GM12878 (cell line): Measurements from ENCODE around the gene TARS3. TPM values are rescaled to one million over a fixed set of nuclear protein-coding genes. Genes with fewer than 3 reads are reported as not detected.

Source experiments
- ATAC-seq: fragments of 200-7000 bp; cut with Tn5 transposase; 3 replicates; pipeline ENCODE4 v1.9.1; 2020; ENCODE audit warnings: mild to moderate bottlenecking, moderate library complexity
- BruUV-seq: library from RNA; stranded (reverse); fragments of 400-500 nt; replicated peaks from 2 replicates; lab custom pipeline; 2021; lab: Mats Ljungman, UMichigan
- CTCF ChIA-PET: fragments of 300-600 bp; sonication (Branson Sonifier 250); formaldehyde crosslinking; extraction: SDS; loops from one replicate; lab custom pipeline; 2021; ENCODE audit warnings: inconsistent platforms; lab: Yijun Ruan, JAX
- POLR2A ChIA-PET: fragments of 350-600 bp; formaldehyde crosslinking; extraction: SDS; loops from one replicate; lab custom pipeline; 2021; ENCODE audit warnings: inconsistent platforms; lab: Charles Lee
- RAD21 ChIA-PET: fragments of 300-600 bp; sonication (Branson Sonifier 250); formaldehyde crosslinking; loops from one replicate; lab custom pipeline; 2023; ENCODE audit warnings: antibody characterized with exemption; ENCODE audit not compliant: unreplicated experiment; lab: Charles Lee
- SMC1A ChIA-PET: fragments of 300-600 bp; sonication (Branson Sonifier 250); formaldehyde crosslinking; loops from one replicate; lab custom pipeline; 2023; ENCODE audit not compliant: unreplicated experiment, uncharacterized antibody; lab: Charles Lee
- DNase-seq: peaks from one replicate; pipeline ENCODE4 v3.0.0-alpha.2; 2011; ENCODE audit warnings: low read depth, low spot score
- FAIRE-seq: peaks from 3 replicates; lab custom pipeline; 2011; peaks lifted over from hg19 to GRCh38; lab: Jason Lieb, UNC
- H2AFZ ChIP-seq: 2 replicates; pipeline ENCODE4 v1.6.0; 2011; ENCODE audit warnings: low read depth, low read length, control low read depth; ENCODE audit not compliant: control insufficient read depth
- H3K27ac ChIP-seq: 2 replicates; pipeline ENCODE4 v1.5.1; 2011; ENCODE audit warnings: control low read depth; ENCODE audit not compliant: control insufficient read depth, insufficient read depth
- H3K27me3 ChIP-seq, 2 experiments: replicated peaks in 1 of 2; 2 replicates each; pipeline versions ENCODE4 v1.6.0 to v1.6.1; 2011; ENCODE audit warnings: low read length in 1 of 2; ENCODE audit not compliant: control insufficient read depth in 2 of 2, insufficient read depth in 2 of 2
- H3K36me3 ChIP-seq, 2 experiments: 2 replicates each; pipeline ENCODE4 v1.5.1; 2011; ENCODE audit warnings: low read length in 1 of 2; ENCODE audit not compliant: control insufficient read depth in 2 of 2, insufficient read depth in 2 of 2
- H3K4me1 ChIP-seq: 2 replicates; pipeline ENCODE4 v1.6.1; 2011; ENCODE audit warnings: mild to moderate bottlenecking, low read length, moderate library complexity, mixed read lengths; ENCODE audit not compliant: control insufficient read depth, insufficient read depth
- H3K4me2 ChIP-seq: 2 replicates; pipeline ENCODE4 v1.6.0; 2011; ENCODE audit warnings: control low read depth; ENCODE audit not compliant: control insufficient read depth, insufficient read depth
- H3K4me3 ChIP-seq: fragments of 200-600 bp; sonication (generic); 2 replicates; pipeline ENCODE4 v1.5.1; 2016
- H3K79me2 ChIP-seq: 2 replicates; pipeline ENCODE4 v1.6.0; 2011; ENCODE audit warnings: low read length; ENCODE audit not compliant: control insufficient read depth, insufficient read depth
- H3K9ac ChIP-seq: 2 replicates; pipeline ENCODE4 v1.8.0; 2011; ENCODE audit warnings: low read length, control low read depth, mixed read lengths; ENCODE audit not compliant: control insufficient read depth, insufficient read depth
- H3K9me3 ChIP-seq: replicated peaks from 3 replicates; pipeline ENCODE4 v1.5.1; 2011; ENCODE audit warnings: mild to moderate bottlenecking, low read length; ENCODE audit not compliant: control insufficient read depth, insufficient read depth
- H4K20me1 ChIP-seq: 2 replicates; pipeline ENCODE4 v1.6.0; 2011; ENCODE audit not compliant: control insufficient read depth, insufficient read depth
- CBX5 ChIP-seq: sonication (generic); IDR thresholded peaks from 2 replicates; pipeline ENCODE4 v1.6.1; 2016; ENCODE audit warnings: low read depth, moderate library complexity, mild to moderate bottlenecking, inconsistent platforms
- EED ChIP-seq: sonication (generic); IDR thresholded peaks from 2 replicates; pipeline ENCODE4 v1.6.1; 2016; ENCODE audit warnings: antibody characterized with exemption, low read depth
- FOXM1 ChIP-seq: IDR thresholded peaks from 2 replicates; pipeline ENCODE4 v1.6.1; 2012; ENCODE audit warnings: low read depth, mild to moderate bottlenecking, inconsistent platforms, low read length, moderate library complexity
- GABPA ChIP-seq: IDR thresholded peaks from 2 replicates; pipeline ENCODE4 v1.6.1; 2014; ENCODE audit warnings: antibody characterized with exemption, low read depth, mild to moderate bottlenecking, inconsistent platforms
- PAX8 ChIP-seq: fragments of 450-650 bp; IDR thresholded peaks from 2 replicates; pipeline ENCODE4 v1.6.1; 2017; ENCODE audit warnings: mild to moderate bottlenecking, moderate library complexity
- SUZ12 ChIP-seq: fragments of 200-600 bp; sonication (generic); IDR thresholded peaks from one replicate; pipeline ENCODE4 v1.6.1; 2018; ENCODE audit warnings: antibody characterized with exemption, mild to moderate bottlenecking; ENCODE audit not compliant: unreplicated experiment
- TAF1 ChIP-seq: IDR thresholded peaks from 2 replicates; pipeline ENCODE4 v1.6.1; 2011; ENCODE audit warnings: mild to moderate bottlenecking, low read depth, low read length, borderline replicate concordance
- TCF3 ChIP-seq: IDR thresholded peaks from 2 replicates; pipeline ENCODE4 v1.6.1; 2012; ENCODE audit warnings: low read depth, mild to moderate bottlenecking, low read length, borderline replicate concordance; ENCODE audit not compliant: insufficient read depth
- ZNF207 ChIP-seq: fragments of 450-650 bp; IDR thresholded peaks from 2 replicates; pipeline ENCODE4 v1.6.1; 2014; ENCODE audit warnings: antibody characterized with exemption, mild to moderate bottlenecking, borderline replicate concordance
- ZNF217 ChIP-seq: fragments of 450-650 bp; IDR thresholded peaks from 2 replicates; pipeline ENCODE4 v1.6.1; 2017; ENCODE audit warnings: antibody characterized with exemption, mild to moderate bottlenecking
- whole genome bisulfite sequencing: methylation state at CpG from one replicate; pipeline ENCODE4 v1.1.6; 2016; ENCODE audit warnings: low lambda C conversion rate; ENCODE audit not compliant: insufficient replicate concordance, insufficient coverage; ENCODE audit errors: missing lambda C conversion rate; 5-methylcytosine and 5-hydroxymethylcytosine counted together
- in situ Hi-C: fragments of 300-500 bp; cut with MboI; formaldehyde crosslinking; loops from 9 replicates; pipeline ENCODE4 v1.14.3; 2018; ENCODE audit warnings: mixed read lengths
- intact Hi-C: fragments of 100-400 bp; cut with micrococcal nuclease; formaldehyde crosslinking; loops from one replicate; pipeline ENCODE4 v1.14.2; 2022; ENCODE audit not compliant: unreplicated experiment
- polyA plus RNA-seq, 11 experiments: library from polyadenylated mRNA; depleted of rRNA in 4 of 11; unstranded in 6 of 11; stranded (reverse) in 5 of 11; fragments of >200 nt; fragmentation: Nextera tagmentation in 4 of 11; fragmentation: Illumina TruSeq in 1 of 11; extraction: Ambion mirVana in 4 of 11; extraction: Trizol in 1 of 11; gene quantifications; 1 replicate in 1 of 11; 2 replicates in 10 of 11; pipeline versions ENCODE4 v1.2.1 to v1.2.3, GENCODE V29; 2011 to 2016; ENCODE audit warnings: inconsistent platforms in 2 of 11, missing spikeins in 2 of 11, low read depth in 1 of 11
- total RNA-seq, 4 experiments: library from RNA; depleted of rRNA in 3 of 4; stranded (reverse); fragments of >200 nt in 3 of 4; fragmentation: Illumina TruSeq in 1 of 4; extraction: Trizol in 1 of 4; gene quantifications; 2 replicates each; pipeline versions ENCODE4 v1.2.1 to v1.2.3, GENCODE V29; 2013 to 2021
- TF ChIP-seq, protein P1 (sequence below): IDR thresholded peaks from 2 replicates; pipeline ENCODE4 v1.6.1; 2012; ENCODE audit warnings: improper control_type of control experiment, low read depth, low read length; ENCODE audit not compliant: insufficient replicate concordance
- TF ChIP-seq, protein P2 (sequence below): fragments of 450-650 bp; IDR thresholded peaks from 2 replicates; pipeline ENCODE4 v1.6.1; 2017; ENCODE audit warnings: borderline replicate concordance
- TF ChIP-seq, protein P3 (sequence below): fragments of 450-650 bp; IDR thresholded peaks from 2 replicates; pipeline ENCODE4 v1.6.1; 2014; ENCODE audit warnings: mild to moderate bottlenecking

TARS3 gene
- total and polyA plus RNA-seq, 10 of the 15 experiments (the other 5 are each of a cell fraction or from before 2014, with no cell fraction given): 1.4 to 7.8 (median 5.3) TPM

DNA sequence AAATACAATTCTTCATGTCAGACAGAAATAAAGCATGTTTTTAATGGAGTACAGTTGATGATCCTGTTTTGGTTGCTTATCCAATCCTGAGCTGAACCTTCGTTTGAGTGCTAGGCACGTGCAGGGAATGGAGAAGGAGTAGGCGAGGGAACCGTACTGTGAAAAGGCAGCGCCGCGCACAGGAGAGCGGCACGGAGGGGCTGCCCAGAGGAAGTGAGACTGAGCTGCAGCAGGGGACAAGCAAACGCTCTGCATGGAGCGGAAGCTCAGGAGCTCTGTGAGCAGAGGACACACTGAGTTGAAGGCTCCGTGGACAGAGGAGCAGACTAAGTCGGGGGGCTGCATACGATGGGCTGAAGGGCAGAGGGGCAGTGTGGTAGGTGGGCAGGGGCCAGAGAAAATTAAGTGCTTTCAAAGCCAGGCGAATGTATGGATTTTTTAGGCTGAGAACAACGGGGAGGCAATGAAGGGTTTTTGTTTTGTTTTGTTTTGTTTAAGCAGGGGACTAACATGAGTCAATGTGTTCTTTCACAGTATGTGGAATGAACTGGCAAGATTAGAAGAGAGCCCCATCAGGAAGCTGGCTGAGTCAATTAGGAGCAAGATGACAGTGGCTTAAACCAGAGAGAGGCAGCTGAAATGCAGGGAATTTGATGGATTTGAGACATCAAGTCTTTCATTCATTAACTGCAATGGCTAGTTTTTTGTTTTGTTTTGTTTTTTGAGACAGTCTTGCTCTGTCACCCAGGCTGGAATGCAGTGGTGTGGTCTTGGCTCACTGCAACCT lies 48.3 kb downstream of the TARS3 start (continued):
- TF ChIP-seq, protein P1, sequence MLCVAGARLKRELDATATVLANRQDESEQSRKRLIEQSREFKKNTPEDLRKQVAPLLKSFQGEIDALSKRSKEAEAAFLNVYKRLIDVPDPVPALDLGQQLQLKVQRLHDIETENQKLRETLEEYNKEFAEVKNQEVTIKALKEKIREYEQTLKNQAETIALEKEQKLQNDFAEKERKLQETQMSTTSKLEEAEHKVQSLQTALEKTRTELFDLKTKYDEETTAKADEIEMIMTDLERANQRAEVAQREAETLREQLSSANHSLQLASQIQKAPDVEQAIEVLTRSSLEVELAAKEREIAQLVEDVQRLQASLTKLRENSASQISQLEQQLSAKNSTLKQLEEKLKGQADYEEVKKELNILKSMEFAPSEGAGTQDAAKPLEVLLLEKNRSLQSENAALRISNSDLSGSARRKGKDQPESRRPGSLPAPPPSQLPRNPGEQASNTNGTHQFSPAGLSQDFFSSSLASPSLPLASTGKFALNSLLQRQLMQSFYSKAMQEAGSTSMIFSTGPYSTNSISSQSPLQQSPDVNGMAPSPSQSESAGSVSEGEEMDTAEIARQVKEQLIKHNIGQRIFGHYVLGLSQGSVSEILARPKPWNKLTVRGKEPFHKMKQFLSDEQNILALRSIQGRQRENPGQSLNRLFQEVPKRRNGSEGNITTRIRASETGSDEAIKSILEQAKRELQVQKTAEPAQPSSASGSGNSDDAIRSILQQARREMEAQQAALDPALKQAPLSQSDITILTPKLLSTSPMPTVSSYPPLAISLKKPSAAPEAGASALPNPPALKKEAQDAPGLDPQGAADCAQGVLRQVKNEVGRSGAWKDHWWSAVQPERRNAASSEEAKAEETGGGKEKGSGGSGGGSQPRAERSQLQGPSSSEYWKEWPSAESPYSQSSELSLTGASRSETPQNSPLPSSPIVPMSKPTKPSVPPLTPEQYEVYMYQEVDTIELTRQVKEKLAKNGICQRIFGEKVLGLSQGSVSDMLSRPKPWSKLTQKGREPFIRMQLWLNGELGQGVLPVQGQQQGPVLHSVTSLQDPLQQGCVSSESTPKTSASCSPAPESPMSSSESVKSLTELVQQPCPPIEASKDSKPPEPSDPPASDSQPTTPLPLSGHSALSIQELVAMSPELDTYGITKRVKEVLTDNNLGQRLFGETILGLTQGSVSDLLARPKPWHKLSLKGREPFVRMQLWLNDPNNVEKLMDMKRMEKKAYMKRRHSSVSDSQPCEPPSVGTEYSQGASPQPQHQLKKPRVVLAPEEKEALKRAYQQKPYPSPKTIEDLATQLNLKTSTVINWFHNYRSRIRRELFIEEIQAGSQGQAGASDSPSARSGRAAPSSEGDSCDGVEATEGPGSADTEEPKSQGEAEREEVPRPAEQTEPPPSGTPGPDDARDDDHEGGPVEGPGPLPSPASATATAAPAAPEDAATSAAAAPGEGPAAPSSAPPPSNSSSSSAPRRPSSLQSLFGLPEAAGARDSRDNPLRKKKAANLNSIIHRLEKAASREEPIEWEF: no peak
- no peak for TF ChIP-seq ZNF217
- peak; percentile 88 for TF ChIP-seq EED
- 0 out of 2 replicates have a peak, but pooled peaks have one; percentile 66 for TF ChIP-seq CBX5
- TF ChIP-seq TAF1: peak; percentile 62; the same call in 1 of the 2 replicates
- TF ChIP-seq GABPA: peak; percentile 56; the same call in 1 of the 2 replicates

DNA sequence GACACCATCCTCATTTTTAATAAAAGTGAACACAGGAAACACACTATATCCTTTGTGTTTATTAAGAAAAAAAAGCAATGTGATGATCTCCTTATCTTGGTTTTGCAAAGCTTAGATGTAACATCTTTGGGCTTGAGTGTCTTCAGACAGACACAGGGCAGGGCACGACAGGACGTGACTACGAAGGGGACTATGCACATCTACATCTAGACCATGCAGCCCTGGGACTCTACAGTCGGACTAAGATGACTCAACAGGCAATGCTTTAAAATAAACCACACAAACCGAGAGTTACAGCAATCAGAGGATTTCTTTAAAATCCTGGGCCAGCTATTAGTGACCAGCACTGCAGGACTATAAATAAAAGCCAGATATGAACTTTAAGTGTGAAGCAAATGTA lies 49.3 kb downstream of the TARS3 start:
- in situ Hi-C loops: no loop called here
- no peak overlapping the region for H3K4me3 ChIP-seq
- H3K4me2 ChIP-seq: no peak overlapping the region
- H3K36me3 ChIP-seq: peaks cover 0 to 6% of the 10 kb centered on the region in 2 experiments
- no TSS peak for BruUV-seq
- H3K9ac ChIP-seq: no peak overlapping the region
- H3K9me3 ChIP-seq: no peaks in the 10 kb centered on the region
- H3K27ac ChIP-seq: no peak overlapping the region
- H2AFZ ChIP-seq: no peak overlapping the region
- no peaks in the 10 kb centered on the region for H3K27me3 ChIP-seq
- H3K79me2 ChIP-seq: no peaks in the 10 kb centered on the region
- ChIA-PET RAD21 (no interaction called here), POLR2A (no interaction called here), CTCF (interaction anchor here (2.0 kb wide), 1 partner anchor 34 kb away, joined by 6 read pairs; no protein-coding TSS in a partner anchor), SMC1A (no interaction called here)
- H3K4me1 ChIP-seq: peaks cover 6% of the 10 kb centered on the region; the same call in 1 of the 2 replicates
- H4K20me1 ChIP-seq: no peaks in the 10 kb centered on the region
- TF ChIP-seq PAX8 (no peak), FOXM1 (no peak), SUZ12 (no peak), ZNF207 (no peak), TCF3 (no peak), ZNF217 (no peak)
- TF ChIP-seq, protein P2, sequence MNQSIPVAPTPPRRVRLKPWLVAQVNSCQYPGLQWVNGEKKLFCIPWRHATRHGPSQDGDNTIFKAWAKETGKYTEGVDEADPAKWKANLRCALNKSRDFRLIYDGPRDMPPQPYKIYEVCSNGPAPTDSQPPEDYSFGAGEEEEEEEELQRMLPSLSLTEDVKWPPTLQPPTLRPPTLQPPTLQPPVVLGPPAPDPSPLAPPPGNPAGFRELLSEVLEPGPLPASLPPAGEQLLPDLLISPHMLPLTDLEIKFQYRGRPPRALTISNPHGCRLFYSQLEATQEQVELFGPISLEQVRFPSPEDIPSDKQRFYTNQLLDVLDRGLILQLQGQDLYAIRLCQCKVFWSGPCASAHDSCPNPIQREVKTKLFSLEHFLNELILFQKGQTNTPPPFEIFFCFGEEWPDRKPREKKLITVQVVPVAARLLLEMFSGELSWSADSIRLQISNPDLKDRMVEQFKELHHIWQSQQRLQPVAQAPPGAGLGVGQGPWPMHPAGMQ: no peak
- TF ChIP-seq, protein P3, sequence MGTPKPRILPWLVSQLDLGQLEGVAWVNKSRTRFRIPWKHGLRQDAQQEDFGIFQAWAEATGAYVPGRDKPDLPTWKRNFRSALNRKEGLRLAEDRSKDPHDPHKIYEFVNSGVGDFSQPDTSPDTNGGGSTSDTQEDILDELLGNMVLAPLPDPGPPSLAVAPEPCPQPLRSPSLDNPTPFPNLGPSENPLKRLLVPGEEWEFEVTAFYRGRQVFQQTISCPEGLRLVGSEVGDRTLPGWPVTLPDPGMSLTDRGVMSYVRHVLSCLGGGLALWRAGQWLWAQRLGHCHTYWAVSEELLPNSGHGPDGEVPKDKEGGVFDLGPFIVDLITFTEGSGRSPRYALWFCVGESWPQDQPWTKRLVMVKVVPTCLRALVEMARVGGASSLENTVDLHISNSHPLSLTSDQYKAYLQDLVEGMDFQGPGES: no peak
- ATAC-seq (no peak), FAIRE-seq (no peak), DNase-seq (no peak)
- WGBS: 16% methylated on average over 5 of the region's 5 CpGs
- intact Hi-C loops: no loop called here
